Urothelium cell line (cell line): ENCODE measurements around the gene ATM.

Experiments used
- DNase-seq: peaks from one replicate; pipeline ENCODE4 v3.0.0; 2011; ENCODE audit warnings: low spot score, mixed read lengths
- FAIRE-seq: peaks from 2 replicates; lab custom pipeline; 2011; peaks lifted over from hg19 to GRCh38; lab: Jason Lieb, UNC

Gene ATM, protein sequence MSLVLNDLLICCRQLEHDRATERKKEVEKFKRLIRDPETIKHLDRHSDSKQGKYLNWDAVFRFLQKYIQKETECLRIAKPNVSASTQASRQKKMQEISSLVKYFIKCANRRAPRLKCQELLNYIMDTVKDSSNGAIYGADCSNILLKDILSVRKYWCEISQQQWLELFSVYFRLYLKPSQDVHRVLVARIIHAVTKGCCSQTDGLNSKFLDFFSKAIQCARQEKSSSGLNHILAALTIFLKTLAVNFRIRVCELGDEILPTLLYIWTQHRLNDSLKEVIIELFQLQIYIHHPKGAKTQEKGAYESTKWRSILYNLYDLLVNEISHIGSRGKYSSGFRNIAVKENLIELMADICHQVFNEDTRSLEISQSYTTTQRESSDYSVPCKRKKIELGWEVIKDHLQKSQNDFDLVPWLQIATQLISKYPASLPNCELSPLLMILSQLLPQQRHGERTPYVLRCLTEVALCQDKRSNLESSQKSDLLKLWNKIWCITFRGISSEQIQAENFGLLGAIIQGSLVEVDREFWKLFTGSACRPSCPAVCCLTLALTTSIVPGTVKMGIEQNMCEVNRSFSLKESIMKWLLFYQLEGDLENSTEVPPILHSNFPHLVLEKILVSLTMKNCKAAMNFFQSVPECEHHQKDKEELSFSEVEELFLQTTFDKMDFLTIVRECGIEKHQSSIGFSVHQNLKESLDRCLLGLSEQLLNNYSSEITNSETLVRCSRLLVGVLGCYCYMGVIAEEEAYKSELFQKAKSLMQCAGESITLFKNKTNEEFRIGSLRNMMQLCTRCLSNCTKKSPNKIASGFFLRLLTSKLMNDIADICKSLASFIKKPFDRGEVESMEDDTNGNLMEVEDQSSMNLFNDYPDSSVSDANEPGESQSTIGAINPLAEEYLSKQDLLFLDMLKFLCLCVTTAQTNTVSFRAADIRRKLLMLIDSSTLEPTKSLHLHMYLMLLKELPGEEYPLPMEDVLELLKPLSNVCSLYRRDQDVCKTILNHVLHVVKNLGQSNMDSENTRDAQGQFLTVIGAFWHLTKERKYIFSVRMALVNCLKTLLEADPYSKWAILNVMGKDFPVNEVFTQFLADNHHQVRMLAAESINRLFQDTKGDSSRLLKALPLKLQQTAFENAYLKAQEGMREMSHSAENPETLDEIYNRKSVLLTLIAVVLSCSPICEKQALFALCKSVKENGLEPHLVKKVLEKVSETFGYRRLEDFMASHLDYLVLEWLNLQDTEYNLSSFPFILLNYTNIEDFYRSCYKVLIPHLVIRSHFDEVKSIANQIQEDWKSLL (N-terminal part only)

DNA sequence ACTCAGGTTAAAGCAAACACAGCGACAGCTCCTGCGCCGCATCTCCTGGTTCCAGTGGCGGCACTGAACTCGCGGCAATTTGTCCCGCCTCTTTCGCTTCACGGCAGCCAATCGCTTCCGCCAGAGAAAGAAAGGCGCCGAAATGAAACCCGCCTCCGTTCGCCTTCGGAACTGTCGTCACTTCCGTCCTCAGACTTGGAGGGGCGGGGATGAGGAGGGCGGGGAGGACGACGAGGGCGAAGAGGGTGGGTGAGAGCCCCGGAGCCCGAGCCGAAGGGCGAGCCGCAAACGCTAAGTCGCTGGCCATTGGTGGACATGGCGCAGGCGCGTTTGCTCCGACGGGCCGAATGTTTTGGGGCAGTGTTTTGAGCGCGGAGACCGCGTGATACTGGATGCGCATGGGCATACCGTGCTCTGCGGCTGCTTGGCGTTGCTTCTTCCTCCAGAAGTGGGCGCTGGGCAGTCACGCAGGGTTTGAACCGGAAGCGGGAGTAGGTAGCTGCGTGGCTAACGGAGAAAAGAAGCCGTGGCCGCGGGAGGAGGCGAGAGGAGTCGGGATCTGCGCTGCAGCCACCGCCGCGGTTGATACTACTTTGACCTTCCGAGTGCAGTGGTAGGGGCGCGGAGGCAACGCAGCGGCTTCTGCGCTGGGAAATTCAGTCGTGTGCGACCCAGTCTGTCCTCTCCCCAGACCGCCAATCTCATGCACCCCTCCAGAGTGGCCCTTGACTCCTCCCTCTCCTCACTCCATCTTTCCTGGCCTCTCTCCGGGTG, at the start of gene ATM, which contains the start of gene NPAT:
Gene ATM, plus strand, starts transcription at position 494 of the 774 bp plus-strand sequence. CDS start 4,558 bp downstream, outside the sequence.
Gene NPAT, minus strand, starts transcription at position 65 of the 774 bp plus-strand sequence. CDS start 102 bp downstream, outside the sequence.
- FAIRE-seq: peak; percentile 94
- peak; percentile 98 for DNase-seq

- DNase-seq (no peak), FAIRE-seq (no peak)
Observed at GRCh38 chr11:108177570-108177969, 45.3 kb upstream of the ATM start.

DNA sequence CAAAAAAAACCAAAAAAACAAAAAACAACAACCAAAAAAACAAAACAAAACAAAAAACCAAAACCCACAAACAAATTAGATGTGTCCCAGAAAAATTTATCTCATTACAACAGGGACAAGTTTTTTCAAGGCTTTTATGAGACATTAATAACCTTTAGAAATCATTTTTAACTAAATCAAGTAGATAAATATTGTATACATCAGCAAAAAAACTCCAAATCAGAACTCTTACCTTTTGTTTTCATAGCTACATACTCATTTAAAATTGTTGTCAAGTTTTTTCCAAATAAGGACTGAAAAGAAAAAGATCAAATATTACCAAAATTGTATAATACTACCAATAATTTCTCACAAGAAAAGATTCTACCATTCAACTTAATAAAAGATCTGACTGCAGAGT, 29.1 kb upstream of the ATM start:
- DNase-seq (no peak), FAIRE-seq (no peak)

DNA sequence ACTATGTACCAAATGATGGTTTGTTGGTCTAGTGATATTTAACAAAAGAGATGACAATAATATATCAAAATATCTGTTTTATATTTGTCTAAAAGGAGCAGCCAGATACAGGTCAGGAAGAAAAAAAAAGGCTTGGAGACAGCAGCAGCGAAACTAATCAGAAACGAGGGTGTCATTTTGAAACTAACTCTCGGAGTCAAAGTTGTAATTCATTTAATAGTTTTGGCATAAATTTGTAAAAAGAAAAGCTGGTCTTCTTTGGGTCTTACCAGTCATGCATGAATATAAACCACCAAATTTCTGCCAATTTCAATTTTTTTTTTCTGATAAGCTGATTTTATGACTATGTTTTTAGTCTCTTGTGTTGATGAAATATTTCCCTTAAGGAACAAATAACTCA, 26.0 kb upstream of the ATM start:
- DNase-seq (no peak), FAIRE-seq (no peak)

DNA sequence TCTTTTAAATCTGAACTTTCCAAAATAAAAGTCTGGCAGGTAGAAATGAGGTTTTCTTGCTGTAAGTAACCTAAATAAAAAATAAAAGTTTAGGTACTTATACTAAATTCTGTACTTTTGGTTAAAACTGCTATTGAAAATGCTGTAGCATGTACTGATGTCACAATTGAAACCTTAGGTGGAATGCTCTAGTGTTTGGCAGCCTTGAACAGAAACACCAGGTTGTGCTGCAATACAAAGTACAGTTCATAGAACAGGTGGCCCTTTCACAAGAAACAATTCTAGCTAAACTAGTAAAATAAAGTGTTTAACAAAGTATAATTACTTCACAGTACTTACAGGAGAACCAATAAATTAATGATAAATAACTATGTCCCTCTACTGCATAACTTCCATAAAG, 25.5 kb upstream of the ATM start:
- DNase-seq: no peak
- FAIRE-seq: no peak

- no peak for FAIRE-seq
Observed at GRCh38 chr11:108198833-108199232, 24.0 kb upstream of the ATM start.

GRCh38 chr11:108199446-108200321, 23.2 kb upstream of the ATM start:
- DNase-seq (no peak), FAIRE-seq (no peak)

More at GRCh38 chr11:108198833-108199232, 24.0 kb upstream of the ATM start:
- DNase-seq: no peak

- no peak for FAIRE-seq
- DNase-seq: no peak
Observed at GRCh38 chr11:108203075-108203474, 19.8 kb upstream of the ATM start.

- FAIRE-seq: no peak
Observed at GRCh38 chr11:108204376-108204775, 18.5 kb upstream of the ATM start.

DNA sequence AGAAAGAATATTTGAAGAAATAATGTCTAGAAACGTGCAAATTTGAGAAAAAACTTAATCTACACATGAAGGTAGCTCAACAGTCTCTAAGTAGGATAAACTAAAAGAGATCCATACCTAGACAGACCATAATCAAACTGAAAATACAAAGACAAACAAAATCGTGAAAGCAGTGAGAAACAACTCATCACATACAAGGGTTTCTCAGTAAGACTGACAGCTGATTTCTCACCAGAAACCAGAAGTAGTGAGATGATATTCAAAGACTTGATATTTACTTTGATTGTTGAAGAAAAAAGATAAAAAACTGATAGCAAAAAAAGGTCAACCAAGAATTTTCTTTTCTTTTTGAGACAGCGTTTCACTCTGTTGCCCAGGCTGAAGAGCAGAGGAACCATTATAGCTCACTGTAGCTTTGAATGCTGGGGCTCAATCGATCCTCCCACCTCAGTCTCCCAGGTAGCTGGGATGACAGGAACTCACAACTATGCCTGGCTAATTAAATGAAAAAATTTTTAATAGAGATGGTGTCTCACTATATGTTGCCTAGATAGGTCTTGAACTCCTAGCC, 17.9 kb upstream of the ATM start:
- DNase-seq (no peak), FAIRE-seq (no peak)

More at GRCh38 chr11:108204376-108204775, 18.5 kb upstream of the ATM start:
- DNase-seq: no peak

GRCh38 chr11:108206171-108206570, 16.7 kb upstream of the ATM start:
- DNase-seq (no peak), FAIRE-seq (no peak)

DNA sequence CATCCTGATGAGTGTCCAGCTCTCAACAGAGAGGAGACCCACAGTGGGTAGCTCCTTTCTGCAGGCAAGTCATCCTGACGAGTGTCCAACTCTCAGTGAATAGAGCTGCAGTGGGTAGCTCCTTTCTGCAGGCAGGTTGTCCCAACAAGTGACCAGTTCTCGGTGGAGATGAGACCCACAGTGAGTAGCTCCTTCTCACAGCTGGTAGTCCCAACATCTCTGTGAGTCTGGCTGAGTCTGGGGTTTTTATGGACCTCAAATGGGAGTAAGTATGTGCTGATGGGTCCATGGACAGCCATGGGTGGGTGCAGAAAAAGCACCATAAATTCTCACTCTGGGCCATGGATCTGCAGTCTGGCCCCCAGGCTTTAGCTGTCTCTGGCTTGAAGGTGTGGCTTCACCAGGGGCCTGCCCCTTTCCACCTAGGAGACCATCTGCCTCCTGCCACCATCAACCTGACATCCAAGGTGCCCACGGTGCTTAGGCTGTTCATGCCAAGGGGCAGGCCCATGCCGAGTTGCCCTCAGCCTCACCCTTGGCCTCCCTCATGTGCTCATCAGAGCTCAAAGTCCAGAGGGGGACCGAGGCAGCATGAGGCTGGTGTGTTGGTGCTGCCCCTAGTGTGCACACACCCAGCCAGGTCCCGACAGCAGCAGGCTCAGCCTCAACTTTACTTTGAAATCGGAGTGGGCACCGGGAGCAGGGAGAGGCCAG, 15.7 kb upstream of the ATM start:
- no peak for FAIRE-seq
- no peak for DNase-seq

DNA sequence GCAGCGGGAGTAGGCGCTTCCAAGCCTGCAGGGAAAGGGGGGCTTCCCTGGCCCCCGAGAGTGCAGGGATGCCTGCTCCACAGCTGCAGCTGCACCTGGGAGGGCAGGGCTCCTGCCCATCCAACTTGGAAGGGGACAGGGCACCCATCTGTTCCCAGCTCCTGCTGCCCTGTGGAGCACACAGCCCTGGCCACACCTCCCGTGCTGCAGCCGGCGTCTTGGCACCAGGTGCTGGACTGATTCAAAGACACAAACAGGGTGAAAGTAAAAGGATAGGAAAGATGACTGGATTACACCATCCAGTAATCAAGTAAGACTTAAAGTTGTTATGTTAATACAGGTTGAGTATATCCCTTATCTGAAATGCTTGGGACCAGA, 15.2 kb upstream of the ATM start:
- no peak for DNase-seq
- no peak for FAIRE-seq

DNA sequence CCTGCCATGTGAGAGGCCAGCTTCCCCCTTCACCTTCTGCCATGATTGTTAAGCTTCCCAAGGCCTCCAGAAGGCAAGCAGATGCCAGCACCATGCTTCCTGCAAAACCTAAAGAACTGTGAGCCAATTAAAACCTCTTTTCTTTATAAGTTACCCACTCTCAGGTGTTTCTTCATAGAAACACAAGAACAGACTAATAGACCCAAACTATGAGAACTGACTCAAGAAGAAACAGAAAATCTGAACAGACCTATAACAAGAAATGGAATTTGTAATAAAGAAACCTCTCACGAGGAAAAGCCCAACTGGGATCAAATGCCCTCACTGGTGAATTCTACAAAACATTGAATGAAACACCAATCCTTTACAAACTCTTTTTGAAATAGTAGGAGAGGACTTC, 12.4 kb upstream of the ATM start:
- FAIRE-seq: no peak

DNA sequence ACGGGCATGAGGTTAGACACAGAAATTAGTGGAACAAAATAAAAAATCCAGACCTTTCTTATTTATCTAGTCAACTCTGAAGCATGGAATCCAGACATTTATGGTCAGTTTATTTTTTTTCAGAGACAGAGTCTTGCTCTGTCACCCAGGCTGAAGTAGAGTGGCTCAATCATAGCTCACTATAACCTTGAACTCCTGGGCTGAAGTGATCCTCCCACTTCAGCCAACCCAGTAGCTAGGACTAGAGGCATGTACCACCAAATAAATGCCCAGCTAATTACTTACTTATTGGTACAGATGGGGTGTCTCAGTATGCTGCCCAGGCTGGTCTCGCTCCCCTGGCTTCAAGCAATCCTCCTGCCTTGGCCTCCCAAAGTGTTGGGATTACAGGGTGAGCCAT, 9.1 kb upstream of the ATM start:
- no peak for DNase-seq
- FAIRE-seq: no peak

More for the DNA sequence above, 12.4 kb upstream of the ATM start:
- DNase-seq: no peak

DNA sequence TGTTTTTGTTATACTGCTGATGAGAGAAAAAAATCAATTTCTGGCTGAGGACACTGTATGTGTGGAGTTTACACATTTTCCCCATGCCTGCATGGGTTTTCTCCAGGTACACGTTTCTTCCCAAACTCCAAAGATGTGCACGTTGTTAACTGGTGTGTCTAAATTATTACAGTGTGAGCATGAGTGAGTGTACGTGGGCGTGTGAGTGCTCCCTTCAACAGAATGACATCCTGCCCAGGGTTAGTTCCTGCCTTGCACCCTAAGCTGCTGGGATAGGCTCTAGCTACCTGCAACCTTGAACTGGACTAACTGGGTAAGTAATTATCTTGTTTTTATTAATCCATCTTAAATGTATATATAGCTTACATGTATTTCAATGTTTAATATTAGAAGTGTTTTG, 5.9 kb upstream of the ATM start:
- DNase-seq: no peak
- no peak for FAIRE-seq

- no peak for DNase-seq
- FAIRE-seq: no peak
Observed at GRCh38 chr11:108218455-108218854, 4.4 kb upstream of the ATM start.
